ENCODE results near the gene PLAAT5.

GRCh38 chr11:63480039-63480438 lies 10.9 kb downstream of the PLAAT5 start:
- TF ChIP-seq CTCF (IDR thresholded peaks at IDR 0.05; ENCODE audit: low read depth, low read length, poor library complexity, severe bottlenecking): no peak
- TF ChIP-seq EZH2phosphoT487 (IDR thresholded peaks at IDR 0.05; ENCODE audit: borderline replicate concordance, low read length): no peak

Measured in DOHH2 (cell line).